Kidney (tissue), 14 donors: Measurements from ENCODE around the gene ACTRT2. TPM values are rescaled to one million over a fixed set of nuclear protein-coding genes. Genes with fewer than 3 reads are reported as not detected.

ENCODE experiments used
- DNase-seq, 5 donors: peaks; one replicate each; pipeline ENCODE4 v3.0.0-alpha.2; 2013 to 2020
- FAIRE-seq: peaks from 2 replicates; lab custom pipeline; 2012; peaks lifted over from hg19 to GRCh38; lab: Jason Lieb, UNC
- H3K27ac ChIP-seq, 2 donors: one replicate each; pipeline ENCODE4 v1.7.0; 2013; ENCODE audit warnings: low read depth in 2 of 2, low read length in 2 of 2, inconsistent platforms in 1 of 2
- H3K27me3 ChIP-seq: one replicate; pipeline ENCODE4 v1.7.1; 2013; ENCODE audit warnings: low read length, inconsistent platforms; ENCODE audit not compliant: control insufficient read depth, insufficient read depth
- H3K36me3 ChIP-seq, 3 donors: one replicate each; pipeline versions ENCODE4 v1.7.0 to v1.7.1; 2013; ENCODE audit warnings: low read length in 3 of 3, control low read depth in 1 of 3, inconsistent platforms in 1 of 3; ENCODE audit not compliant: insufficient read depth in 3 of 3, control insufficient read depth in 2 of 3
- H3K4me1 ChIP-seq, 3 donors: one replicate each; pipeline versions ENCODE4 v1.7.0 to v1.7.1; 2013; ENCODE audit warnings: low read length in 3 of 3, inconsistent platforms in 1 of 3, low read depth in 1 of 3; ENCODE audit not compliant: control insufficient read depth in 2 of 3, insufficient read depth in 2 of 3
- H3K4me3 ChIP-seq, 3 donors: one replicate each; pipeline versions ENCODE4 v1.7.0 to v1.8.1; 2013; ENCODE audit warnings: low read length in 3 of 3, control low read depth in 1 of 3, inconsistent platforms in 1 of 3
- H3K9ac ChIP-seq, 3 donors: one replicate each; pipeline versions ENCODE4 v1.7.0 to v1.7.1; 2013; ENCODE audit warnings: low read length in 3 of 3, control low read depth in 1 of 3, inconsistent platforms in 1 of 3
- H3K9me3 ChIP-seq, 3 donors: one replicate each; pipeline versions ENCODE4 v1.7.0 to v1.7.1; 2013; ENCODE audit warnings: low read length in 3 of 3, control low read depth in 1 of 3, inconsistent platforms in 1 of 3; ENCODE audit not compliant: control insufficient read depth in 2 of 3, insufficient read depth in 1 of 3
- intact Hi-C: fragments of 100-400 bp; cut with DNase I; formaldehyde crosslinking; loops from one replicate; pipeline ENCODE4 v1.11.1; 2022
- polyA plus RNA-seq: library from polyadenylated mRNA; stranded (reverse); fragments of 350-450 nt; fragmentation: Illumina TruSeq; extraction: RNeasy Lipid Tissue Mini Kit (QIAGEN cat#74804); gene quantifications from one replicate; pipeline ENCODE4 v1.2.3, GENCODE V29; 2014; ENCODE audit warnings: low read depth, low replicate concordance; ENCODE audit not compliant: insufficient read depth
- total RNA-seq: library from RNA; stranded (reverse); fragmentation: NEBNext Ultra II Directional; extraction: Animal tissue kit (Norgen Biotek cat#: 25700); gene quantifications from one replicate; pipeline ENCODE4 v1.2.1, GENCODE V29; 2021
- TF ChIP-seq, protein P1 (sequence below): IDR thresholded peaks from 3 replicates; pipeline ENCODE4 v1.5.1; 2012; ENCODE audit warnings: mild to moderate bottlenecking, moderate library complexity, borderline replicate concordance; ENCODE audit not compliant: insufficient read depth; ENCODE audit errors: extremely low read depth
- donor health status: control.
- donor health status: control.
- donor health status: control.
- donor health status: control.
- donor health status: control.
- donor health status: DM: yes; HTN: yes; CAD: no.
- donor health status: Normal renal cell carcinoma (clear cell type).

The ACTRT2 gene
- total and polyA plus RNA-seq, 2 donors from 2014 or later, result not detected

DNA sequence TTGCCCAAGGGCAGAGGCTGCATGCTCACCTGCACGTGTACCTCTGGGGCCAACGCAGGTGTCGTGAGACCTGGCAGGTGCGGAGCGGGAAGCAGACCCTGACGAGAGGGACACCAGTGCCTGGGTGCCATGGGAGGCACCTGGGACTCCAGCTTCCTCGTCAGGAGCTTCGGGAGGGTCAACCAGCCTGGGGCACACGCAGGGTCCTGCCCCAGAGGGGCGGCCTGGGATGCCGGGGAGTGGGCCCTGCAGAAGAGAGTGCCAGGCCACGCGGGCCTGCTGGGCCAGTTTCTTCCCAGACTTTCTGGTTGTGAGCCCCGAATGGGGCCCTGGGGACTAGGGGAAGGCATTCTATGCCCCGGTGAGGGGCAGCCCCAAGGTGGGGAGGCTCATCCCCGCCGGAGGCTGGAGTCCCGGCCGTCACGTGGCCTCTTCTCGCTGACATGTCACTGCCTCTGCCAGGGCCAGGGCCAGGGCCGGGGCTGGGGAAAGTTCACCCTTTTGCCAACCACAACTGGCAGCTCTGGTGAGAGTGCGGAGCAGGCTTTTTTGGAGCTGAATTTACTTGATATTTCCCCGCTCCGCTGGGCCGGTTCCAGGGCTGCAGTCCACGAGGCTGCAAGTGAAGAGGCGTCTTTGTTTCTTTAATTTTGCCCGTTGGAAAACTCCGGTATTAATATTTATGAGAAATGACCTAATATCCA lies 38.5 kb upstream of the ACTRT2 start:
- Histone ChIP-seq H3K27me3 (no peaks in the 10 kb centered on the region), H3K4me3 (no peak overlapping the region), H3K36me3 (no peaks in the 10 kb centered on the region), H3K9ac (no peak overlapping the region), H3K9me3 (no peaks in the 10 kb centered on the region), H3K27ac (no peak overlapping the region), H3K4me1 (no peaks in the 10 kb centered on the region)
- FAIRE-seq, result no peak
- peak in 4 of 5 donors; percentile 18 to 55 (median 42) for DNase-seq
- intact Hi-C loops, result no loop called here
- TF ChIP-seq, protein P1, sequence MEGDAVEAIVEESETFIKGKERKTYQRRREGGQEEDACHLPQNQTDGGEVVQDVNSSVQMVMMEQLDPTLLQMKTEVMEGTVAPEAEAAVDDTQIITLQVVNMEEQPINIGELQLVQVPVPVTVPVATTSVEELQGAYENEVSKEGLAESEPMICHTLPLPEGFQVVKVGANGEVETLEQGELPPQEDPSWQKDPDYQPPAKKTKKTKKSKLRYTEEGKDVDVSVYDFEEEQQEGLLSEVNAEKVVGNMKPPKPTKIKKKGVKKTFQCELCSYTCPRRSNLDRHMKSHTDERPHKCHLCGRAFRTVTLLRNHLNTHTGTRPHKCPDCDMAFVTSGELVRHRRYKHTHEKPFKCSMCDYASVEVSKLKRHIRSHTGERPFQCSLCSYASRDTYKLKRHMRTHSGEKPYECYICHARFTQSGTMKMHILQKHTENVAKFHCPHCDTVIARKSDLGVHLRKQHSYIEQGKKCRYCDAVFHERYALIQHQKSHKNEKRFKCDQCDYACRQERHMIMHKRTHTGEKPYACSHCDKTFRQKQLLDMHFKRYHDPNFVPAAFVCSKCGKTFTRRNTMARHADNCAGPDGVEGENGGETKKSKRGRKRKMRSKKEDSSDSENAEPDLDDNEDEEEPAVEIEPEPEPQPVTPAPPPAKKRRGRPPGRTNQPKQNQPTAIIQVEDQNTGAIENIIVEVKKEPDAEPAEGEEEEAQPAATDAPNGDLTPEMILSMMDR, result no peak

DNA sequence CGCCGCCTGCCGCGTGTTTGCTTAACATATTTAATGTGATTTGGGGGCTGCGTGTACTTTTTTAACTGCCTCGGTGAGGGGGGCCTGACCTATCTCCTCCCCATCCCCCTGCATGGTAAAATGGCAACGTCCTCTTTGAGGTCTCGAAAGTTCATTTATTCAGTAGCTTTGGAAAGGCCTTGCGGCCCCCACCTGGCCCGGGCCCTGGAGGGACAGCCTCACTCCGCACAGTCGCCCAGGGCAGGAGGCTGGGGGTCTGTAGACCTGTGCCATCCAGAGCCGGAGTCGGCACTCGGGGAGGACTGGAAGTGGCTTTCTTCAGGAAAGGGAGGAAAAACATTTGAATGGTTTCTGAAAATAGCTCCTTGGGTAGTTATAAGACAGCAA lies 38.0 kb upstream of the ACTRT2 start:
- no peaks in the 10 kb centered on the region for H3K4me1 ChIP-seq
- H3K36me3 ChIP-seq, result no peaks in the 10 kb centered on the region
- no peak overlapping the region for H3K9ac ChIP-seq
- H3K27me3 ChIP-seq, result no peaks in the 10 kb centered on the region
- intact Hi-C loops, result no loop called here
- H3K27ac ChIP-seq, result no peak overlapping the region
- no peak overlapping the region for H3K4me3 ChIP-seq
- FAIRE-seq, result no peak
- H3K9me3 ChIP-seq, result no peaks in the 10 kb centered on the region
- TF ChIP-seq, protein P1, result no peak
- peak in 2 of 5 donors; percentile 40 to 56 for DNase-seq

DNA sequence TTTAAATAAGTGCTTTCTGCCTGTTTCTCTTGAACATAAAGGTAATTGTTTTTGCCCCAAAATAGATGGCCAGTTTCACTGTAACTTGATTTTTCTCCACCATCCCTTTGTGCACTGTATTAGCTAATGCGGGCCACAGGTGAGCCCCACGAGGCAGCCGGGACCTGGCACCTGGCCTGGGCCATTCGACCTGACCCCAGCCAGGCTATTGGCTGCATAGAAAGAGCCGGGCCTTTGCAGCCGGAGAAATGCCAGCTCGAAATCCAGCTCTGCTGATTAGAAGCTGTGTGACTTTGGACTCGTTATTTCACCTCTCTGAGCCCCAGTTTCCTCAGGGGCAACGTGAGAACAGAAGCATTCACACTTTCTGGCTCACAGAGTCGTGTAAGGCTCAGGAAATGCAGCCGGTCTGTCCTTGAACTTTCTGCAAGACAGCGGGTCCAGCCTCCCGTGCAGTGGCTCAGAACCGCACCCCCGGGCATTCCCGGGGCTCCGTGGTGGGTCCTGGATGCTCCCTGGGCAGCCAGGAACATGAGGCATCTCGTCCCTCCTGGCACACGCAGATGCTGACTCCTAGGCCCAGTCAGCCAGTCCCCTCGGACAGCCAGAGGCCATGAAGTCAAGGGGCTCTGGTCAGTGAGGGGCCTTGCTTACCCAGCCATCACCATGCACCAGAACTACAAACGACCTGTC lies 37.4 kb upstream of the ACTRT2 start:
- intact Hi-C loops, result no loop called here
- no peaks in the 10 kb centered on the region for H3K27me3 ChIP-seq
- no peak for FAIRE-seq
- TF ChIP-seq, protein P1, result no peak
- H3K4me3 ChIP-seq, result no peak overlapping the region
- no peaks in the 10 kb centered on the region for H3K9me3 ChIP-seq
- H3K36me3 ChIP-seq, result no peaks in the 10 kb centered on the region
- DNase-seq, result peak in 2 of 5 donors; percentile 33 to 52
- no peak overlapping the region for H3K9ac ChIP-seq
- H3K4me1 ChIP-seq, result no peaks in the 10 kb centered on the region
- no peak overlapping the region for H3K27ac ChIP-seq
